Measurements from ENCODE around the gene RAD51AP1.

Gene RAD51AP1

DNA sequence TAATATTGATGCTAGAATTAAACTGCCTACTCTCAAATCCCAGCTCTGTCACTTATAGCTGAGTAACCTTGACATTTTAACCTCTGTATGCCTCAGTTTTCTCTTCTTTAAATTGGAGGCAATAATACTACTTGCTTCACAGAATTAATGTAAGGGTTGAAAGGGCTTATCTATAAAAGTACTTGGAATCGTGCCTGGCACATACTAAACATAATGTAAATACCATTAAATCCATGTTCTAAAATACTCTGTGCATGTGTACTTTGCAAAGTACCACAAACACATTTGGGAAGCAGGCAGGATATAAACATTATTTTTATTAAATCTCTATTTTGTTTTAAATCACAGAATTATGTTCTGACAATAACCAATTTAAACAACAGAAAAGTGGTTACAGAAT lies 65.3 kb downstream of the RAD51AP1 start:
- DNase-seq: no peak

DNA sequence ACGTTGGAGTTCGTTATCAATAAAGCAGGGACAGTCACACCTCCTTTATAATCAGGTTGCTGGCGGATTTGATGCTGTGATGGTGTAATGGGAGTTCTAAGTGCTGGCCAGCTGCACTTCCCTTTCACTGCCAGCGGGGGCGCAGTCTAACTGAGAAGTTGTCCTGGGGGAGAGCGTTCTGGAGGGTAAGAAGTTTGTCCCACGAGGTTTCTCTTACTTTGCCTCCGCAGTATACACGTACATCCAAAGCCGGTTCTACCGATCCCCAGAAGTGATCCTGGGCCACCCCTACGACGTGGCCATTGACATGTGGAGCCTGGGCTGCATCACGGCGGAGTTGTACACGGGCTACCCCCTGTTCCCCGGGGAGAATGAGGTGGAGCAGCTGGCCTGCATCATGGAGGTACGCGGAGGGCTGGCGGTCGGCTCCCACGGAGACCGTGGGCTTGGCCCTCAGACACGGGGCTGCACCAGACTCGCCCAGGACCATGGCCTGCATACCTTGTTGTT lies 66.0 kb downstream of the RAD51AP1 start:
- DNase-seq: peak; percentile 80

DNA sequence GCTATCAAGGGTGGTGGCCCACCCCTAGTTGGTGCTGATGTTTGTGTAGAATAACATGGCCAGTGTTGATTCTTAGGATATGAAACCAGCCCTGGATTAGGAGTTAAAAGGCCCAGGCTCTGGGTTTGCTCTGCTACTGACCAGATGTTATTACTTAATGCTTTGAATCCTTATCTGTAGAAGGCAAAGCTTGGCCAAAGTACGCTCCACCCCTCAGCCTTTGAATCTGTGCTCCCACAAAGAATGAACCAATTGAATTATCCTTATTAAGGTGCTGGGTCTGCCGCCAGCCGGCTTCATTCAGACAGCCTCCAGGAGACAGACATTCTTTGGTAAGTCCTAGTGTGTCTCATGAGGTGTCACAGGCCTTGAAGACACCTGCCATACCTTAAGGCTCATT lies 68.4 kb downstream of the RAD51AP1 start:
- DNase-seq: no peak

DNA sequence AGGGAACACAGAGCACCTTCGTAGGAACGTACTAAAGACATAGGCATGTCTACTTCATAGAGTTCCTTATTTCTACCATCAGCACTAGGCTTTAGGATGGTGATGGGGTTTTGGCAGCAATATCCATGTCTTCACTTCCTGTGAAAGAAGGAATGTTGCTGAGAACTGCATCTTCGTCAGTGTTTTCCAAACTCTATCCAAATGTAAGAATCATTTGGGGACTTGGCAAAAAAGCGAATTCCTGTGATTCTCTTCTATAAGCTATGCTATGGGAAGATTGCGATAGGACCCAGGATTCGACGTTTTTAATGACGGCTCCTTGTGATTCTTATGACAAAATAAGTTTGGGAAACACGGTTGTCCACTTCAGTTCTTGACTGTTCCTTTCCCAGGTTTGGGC lies 70.4 kb downstream of the RAD51AP1 start:
- DNase-seq: no peak
